Body of pancreas (tissue), 4 donors: ENCODE measurements around the gene RUNDC3A. TPM values are rescaled to one million over a fixed set of nuclear protein-coding genes. Genes with fewer than 3 reads are reported as not detected.

Experiments
- ATAC-seq: fragments of 150-250 bp; one replicate; pipeline ENCODE4 v1.9.1; 2016
- DNase-seq, 4 donors: peaks; one replicate each; pipeline ENCODE4 v3.0.0-alpha.2; 2019
- H3K27ac ChIP-seq, 4 donors: fragments of 200-600 bp; sonication (generic); 1 replicate in 3 of 4; 2 replicates in 1 of 4; pipeline versions ENCODE4 v1.5.1 to v1.6.1; 2016 to 2019; ENCODE audit warnings: mild to moderate bottlenecking in 1 of 4, mixed read lengths in 1 of 4, moderate library complexity in 1 of 4
- H3K27me3 ChIP-seq, 2 donors: fragments of 200-600 bp; sonication (generic); one replicate each; pipeline ENCODE4 v1.6.0; 2016; ENCODE audit warnings: mild to moderate bottlenecking in 1 of 2
- H3K36me3 ChIP-seq, 2 donors: fragments of 200-600 bp; sonication (generic); replicated peaks in 1 of 2; 2 replicates each; pipeline ENCODE4 v1.5.1; 2016; ENCODE audit warnings: low read depth in 2 of 2; ENCODE audit not compliant: insufficient read depth in 1 of 2
- H3K4me1 ChIP-seq: fragments of 200-600 bp; sonication (generic); one replicate; pipeline ENCODE4 v1.6.0; 2016
- H3K4me3 ChIP-seq, 2 donors: fragments of 200-600 bp; sonication (generic); 1 replicate in 1 of 2; 2 replicates in 1 of 2; pipeline ENCODE4 v1.5.1; 2016 to 2019
- H3K9me3 ChIP-seq, 3 donors: fragments of 200-600 bp; sonication (generic); 1 replicate in 2 of 3; 2 replicates in 1 of 3; pipeline ENCODE4 v1.5.1; 2016
- POLR2A ChIP-seq, 3 donors: fragments of 450-650 bp; IDR thresholded peaks; one replicate each; pipeline ENCODE4 v1.6.1; 2016; ENCODE audit warnings: antibody characterized with exemption in 3 of 3, mild to moderate bottlenecking in 2 of 3
- WGBS, 2 donors: methylation state at CpG; one replicate each; pipeline ENCODE4 v1.1.5; 2017; 5-methylcytosine and 5-hydroxymethylcytosine counted together
- intact Hi-C: fragments of 100-400 bp; cut with DNase I; formaldehyde crosslinking; loops from one replicate; pipeline ENCODE4 v1.15.1; 2023
- total RNA-seq, 2 donors: library from RNA; depleted of rRNA; stranded (reverse); fragments of >200 nt; gene quantifications; one replicate each; pipeline ENCODE4 v1.1.0, GENCODE V29; 2016
- TF ChIP-seq, protein P1 (sequence below), 7 experiments: fragments of 450-650 bp in 4 of 7; fragments of 200-600 bp in 3 of 7; sonication (generic) in 3 of 7; IDR thresholded peaks; one replicate each; pipeline ENCODE4 v1.5.1; 2016 to 2019; ENCODE audit warnings: antibody characterized with exemption in 7 of 7

RUNDC3A gene
- total RNA-seq, 2 donors from 2014 or later: 2.6 TPM; not detected in 1

DNA sequence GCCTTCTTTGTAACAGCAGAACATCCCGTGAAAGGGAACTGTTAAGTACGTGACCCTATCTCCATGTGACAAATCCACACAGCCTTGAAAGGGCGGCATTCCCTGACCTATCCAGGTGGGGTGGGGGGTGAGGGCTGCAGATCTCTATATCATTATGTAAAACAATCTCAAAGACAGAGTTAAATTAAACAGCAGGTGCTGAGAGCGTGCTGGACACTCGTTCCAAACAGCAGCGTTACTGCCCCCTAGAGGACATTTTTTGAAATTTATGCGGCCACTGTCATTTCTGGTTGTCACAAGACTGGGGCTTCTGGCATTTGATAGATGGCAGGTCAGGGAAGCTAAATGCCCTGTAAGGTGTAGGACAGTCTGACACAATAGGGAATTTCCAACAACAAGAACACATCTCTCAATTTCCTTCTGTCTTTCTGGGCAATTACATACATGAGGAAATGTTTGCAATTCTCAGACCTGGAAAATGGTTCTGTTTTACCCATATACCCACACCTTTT, 22.9 kb downstream of the RUNDC3A start:
- no peak for TF ChIP-seq POLR2A (IDR thresholded peaks at IDR 0.05)
- TF ChIP-seq, protein P1, sequence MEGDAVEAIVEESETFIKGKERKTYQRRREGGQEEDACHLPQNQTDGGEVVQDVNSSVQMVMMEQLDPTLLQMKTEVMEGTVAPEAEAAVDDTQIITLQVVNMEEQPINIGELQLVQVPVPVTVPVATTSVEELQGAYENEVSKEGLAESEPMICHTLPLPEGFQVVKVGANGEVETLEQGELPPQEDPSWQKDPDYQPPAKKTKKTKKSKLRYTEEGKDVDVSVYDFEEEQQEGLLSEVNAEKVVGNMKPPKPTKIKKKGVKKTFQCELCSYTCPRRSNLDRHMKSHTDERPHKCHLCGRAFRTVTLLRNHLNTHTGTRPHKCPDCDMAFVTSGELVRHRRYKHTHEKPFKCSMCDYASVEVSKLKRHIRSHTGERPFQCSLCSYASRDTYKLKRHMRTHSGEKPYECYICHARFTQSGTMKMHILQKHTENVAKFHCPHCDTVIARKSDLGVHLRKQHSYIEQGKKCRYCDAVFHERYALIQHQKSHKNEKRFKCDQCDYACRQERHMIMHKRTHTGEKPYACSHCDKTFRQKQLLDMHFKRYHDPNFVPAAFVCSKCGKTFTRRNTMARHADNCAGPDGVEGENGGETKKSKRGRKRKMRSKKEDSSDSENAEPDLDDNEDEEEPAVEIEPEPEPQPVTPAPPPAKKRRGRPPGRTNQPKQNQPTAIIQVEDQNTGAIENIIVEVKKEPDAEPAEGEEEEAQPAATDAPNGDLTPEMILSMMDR (IDR thresholded peaks at IDR 0.05): peak; percentile 73 to 85 (median 79)
- H3K36me3 ChIP-seq: no peaks in the 10 kb centered on the region
- ATAC-seq (peak; percentile 25), DNase-seq (peak; percentile 78 to 88 (median 82))
- intact Hi-C loops: no loop called here
- H3K27me3 ChIP-seq: no peaks in the 10 kb centered on the region
- H3K9me3 ChIP-seq: no peaks in the 10 kb centered on the region
- no peak overlapping the region for H3K4me3 ChIP-seq
- WGBS, 2 donors: 0% methylated on average over 5 to 7 of the region's 7 CpGs
- peaks cover 18% of the 10 kb centered on the region for H3K4me1 ChIP-seq
- H3K27ac ChIP-seq: no peak overlapping the region

DNA sequence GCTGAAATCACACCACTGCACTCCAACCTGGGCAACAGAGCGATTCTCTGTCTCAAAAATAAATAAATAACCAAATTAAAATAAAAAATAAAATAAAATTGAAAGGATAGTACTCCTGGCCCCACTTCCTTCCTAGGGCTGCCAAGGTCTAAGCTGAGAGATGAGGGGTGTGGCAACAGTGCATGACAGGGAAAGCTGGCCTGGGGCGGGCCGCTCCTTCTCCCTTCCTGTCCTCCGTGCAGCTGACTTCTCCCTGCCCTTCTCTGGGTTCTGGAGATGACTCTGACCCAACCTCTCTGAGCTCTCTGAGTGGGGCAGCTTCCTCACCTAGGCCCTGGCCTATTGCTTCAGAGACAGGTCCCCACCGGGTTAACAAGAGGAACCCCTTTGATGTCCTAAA, 25.0 kb downstream of the RUNDC3A start:
- Histone ChIP-seq H3K27ac (no peak overlapping the region), H3K4me1 (peaks cover 13% of the 10 kb centered on the region), H3K4me3 (no peak overlapping the region), H3K27me3 (no peaks in the 10 kb centered on the region), H3K36me3 (no peaks in the 10 kb centered on the region), H3K9me3 (no peaks in the 10 kb centered on the region)
- TF ChIP-seq POLR2A (IDR thresholded peaks at IDR 0.05): no peak
- DNase-seq (peak in 1 of 4 donors; percentile 51), ATAC-seq (no peak)
- 54 to 74% methylated on average over 5 of the region's 5 CpGs for WGBS, 2 donors
- intact Hi-C loops: no loop called here

DNA sequence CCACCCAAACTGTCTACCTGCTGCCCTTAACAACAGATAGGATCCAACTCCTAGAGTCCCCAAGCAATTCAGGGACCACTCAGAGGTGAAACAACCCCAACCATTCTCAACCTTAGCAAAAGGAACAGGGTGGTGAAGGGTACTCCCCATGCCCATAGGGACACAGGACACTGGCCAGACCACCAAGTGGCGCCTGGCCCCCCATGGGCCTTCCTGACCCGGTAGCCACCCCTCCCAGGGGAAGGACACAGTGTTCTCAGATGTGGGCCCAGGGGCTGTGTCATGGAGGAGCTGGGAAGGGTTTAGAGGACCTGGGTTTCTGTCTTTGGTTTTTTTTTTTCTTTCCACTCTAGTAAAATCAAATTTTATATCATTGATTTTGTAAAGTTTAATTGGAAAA, 25.9 kb downstream of the RUNDC3A start:
- DNase-seq (no peak), ATAC-seq (no peak)
- no peaks in the 10 kb centered on the region for H3K36me3 ChIP-seq
- H3K27ac ChIP-seq: peak overlapping the region in 1 of 4 donors; percentile 32
- H3K4me1 ChIP-seq: peaks cover 13% of the 10 kb centered on the region
- no peaks in the 10 kb centered on the region for H3K9me3 ChIP-seq
- no peak for TF ChIP-seq POLR2A (IDR thresholded peaks at IDR 0.05)
- TF ChIP-seq, protein P1 (IDR thresholded peaks at IDR 0.05): no peak
- 47 to 54% methylated on average over 2 of the region's 2 CpGs for WGBS, 2 donors
- intact Hi-C loops: no loop called here
- H3K4me3 ChIP-seq: no peak overlapping the region
- H3K27me3 ChIP-seq: no peaks in the 10 kb centered on the region

DNA sequence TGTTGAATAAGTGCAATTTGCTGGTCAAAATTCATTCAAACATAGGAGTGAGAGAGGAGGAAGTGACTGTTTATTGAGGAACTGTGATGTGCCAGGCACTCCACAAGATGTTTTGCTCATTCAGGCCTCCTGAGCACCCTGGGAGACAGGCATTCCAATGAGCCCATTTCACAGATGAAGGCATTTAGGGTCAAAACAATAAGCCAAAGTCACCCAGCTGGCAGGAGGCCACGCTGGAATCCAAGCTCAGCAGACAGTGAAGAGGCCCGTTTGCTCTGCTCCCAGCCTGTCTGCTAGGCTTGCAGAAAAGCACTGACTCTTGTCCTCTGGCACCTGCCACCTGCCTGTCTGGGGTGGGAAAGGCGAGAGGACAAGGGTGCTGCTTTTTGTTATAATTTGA, 26.3 kb downstream of the RUNDC3A start:
- intact Hi-C loops: no loop called here
- Histone ChIP-seq H3K9me3 (no peaks in the 10 kb centered on the region), H3K27me3 (no peaks in the 10 kb centered on the region), H3K27ac (no peak overlapping the region), H3K36me3 (no peaks in the 10 kb centered on the region), H3K4me1 (peaks cover 13% of the 10 kb centered on the region), H3K4me3 (no peak overlapping the region)
- TF ChIP-seq POLR2A (IDR thresholded peaks at IDR 0.05): no peak
- TF ChIP-seq, protein P1 (IDR thresholded peaks at IDR 0.05): no peak
- WGBS, 2 donors: 44 to 71% methylated on average over 2 to 3 of the region's 3 CpGs
- no peak for ATAC-seq
- no peak for DNase-seq

DNA sequence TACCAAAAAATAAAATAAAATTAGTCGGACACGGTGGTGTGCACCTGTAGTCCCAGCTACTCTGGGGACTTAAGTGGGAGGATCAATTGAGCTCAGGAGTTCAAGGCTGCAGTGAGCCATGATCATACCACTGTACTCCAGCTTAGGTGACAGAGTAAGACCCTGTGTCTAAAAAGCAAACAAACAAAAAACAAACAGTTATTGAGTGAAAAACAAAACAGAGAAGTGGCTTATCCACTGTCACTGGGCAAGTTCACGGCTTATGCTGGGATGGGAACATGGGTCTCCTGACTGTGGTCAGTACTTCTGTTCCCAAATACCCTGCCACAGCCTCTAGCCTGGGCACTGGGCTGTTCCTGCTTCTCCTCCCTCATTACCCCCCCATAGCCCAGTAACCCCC, 27.2 kb downstream of the RUNDC3A start:
- TF ChIP-seq POLR2A (IDR thresholded peaks at IDR 0.05): no peak
- TF ChIP-seq, protein P1 (IDR thresholded peaks at IDR 0.05): no peak
- peaks cover 13% of the 10 kb centered on the region for H3K4me1 ChIP-seq
- H3K27me3 ChIP-seq: no peaks in the 10 kb centered on the region
- no peak for ATAC-seq
- no peak overlapping the region for H3K27ac ChIP-seq
- H3K9me3 ChIP-seq: no peaks in the 10 kb centered on the region
- WGBS, 2 donors: 38 to 46% methylated on average over 3 of the region's 3 CpGs
- intact Hi-C loops: no loop called here
- no peak overlapping the region for H3K4me3 ChIP-seq
- peak in 1 of 4 donors; percentile 46 for DNase-seq
- H3K36me3 ChIP-seq: no peaks in the 10 kb centered on the region
